GM21576 (cell line): ENCODE data around the gene LRP5.
"Not testable (repeated sequence)": the region's sequence is repeated elsewhere in the genome, so short reads cannot be mapped to it uniquely, and the experiment has no call there.

Source experiments
- ATAC-seq: cut with Tn5 transposase; IDR thresholded peaks from one replicate; pipeline ENCODE4 v1.9.1; 2021; ENCODE audit warnings: mild to moderate bottlenecking, moderate library complexity; ENCODE audit not compliant: unreplicated experiment

LRP5 gene

GRCh38 chr11:68437927-68438657 lies 125.7 kb downstream of the LRP5 start:
- no peak for ATAC-seq

- no peak for ATAC-seq
Observed at GRCh38 chr11:68438658-68439259, 126.4 kb downstream of the LRP5 start.

DNA sequence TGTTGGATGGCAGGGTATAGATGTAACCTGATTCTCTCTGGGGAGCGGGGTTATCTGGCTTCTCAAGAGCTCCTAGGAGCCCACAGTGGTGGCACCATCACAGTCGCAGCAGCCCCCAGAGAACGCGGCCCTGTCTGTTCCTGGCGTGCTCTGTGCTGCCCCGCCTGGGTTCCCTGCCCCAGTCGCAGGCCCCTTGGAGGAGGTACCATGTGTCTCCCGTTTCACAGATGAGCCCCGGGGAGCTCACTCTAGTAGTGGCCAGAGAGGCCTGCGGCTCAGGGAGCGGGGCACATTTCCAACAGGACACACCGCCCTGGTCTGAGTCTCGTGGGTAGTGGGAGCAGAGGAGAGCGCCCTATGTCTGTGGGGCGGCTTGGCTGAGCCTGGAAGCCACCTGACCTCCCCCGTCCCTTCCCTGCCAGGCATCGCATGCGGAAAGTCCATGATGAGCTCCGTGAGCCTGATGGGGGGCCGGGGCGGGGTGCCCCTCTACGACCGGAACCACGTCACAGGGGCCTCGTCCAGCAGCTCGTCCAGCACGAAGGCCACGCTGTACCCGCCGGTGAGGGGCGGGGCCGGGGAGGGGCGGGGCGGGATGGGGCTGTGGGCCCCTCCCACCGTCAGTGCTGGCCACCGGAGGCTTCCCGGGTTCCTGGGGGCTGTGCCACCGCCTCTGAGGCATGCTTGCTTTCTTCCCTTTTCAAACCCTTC lies 127.1 kb downstream of the LRP5 start:
- ATAC-seq = no peak

- ATAC-seq = no peak
Observed at GRCh38 chr11:68440224-68440623, 127.8 kb downstream of the LRP5 start.

- ATAC-seq = no peak
Observed at GRCh38 chr11:68441466-68442230, 129.3 kb downstream of the LRP5 start.

GRCh38 chr11:68442433-68442832 lies 130.0 kb downstream of the LRP5 start:
- no peak for ATAC-seq

- no peak for ATAC-seq
Observed at GRCh38 chr11:68444566-68444965, 132.2 kb downstream of the LRP5 start.

DNA sequence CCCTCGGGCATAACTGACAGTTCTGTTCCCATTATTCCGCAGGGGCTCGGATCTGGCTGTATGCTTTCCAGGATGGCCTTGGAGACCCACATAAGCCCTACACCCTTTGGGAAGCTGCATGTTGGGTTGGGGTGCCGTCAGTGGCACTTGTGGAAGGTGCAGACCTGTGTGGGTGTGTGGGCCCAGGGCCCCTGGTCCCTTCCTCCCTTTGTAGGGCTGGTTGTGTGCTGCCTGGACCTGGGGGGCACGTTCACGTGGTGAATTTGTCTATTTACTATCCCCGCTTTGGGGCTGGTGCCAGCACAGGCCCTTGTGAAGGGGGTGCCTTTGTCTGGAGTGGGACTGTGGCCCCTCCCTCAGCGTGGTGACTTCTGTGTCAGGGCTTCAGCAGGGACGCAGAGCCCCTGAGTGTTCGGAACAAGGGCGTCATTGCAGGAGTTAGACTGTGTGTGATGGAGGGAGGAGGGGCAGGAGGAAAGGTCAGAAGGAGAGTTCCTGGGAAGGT lies 133.2 kb downstream of the LRP5 start:
- ATAC-seq = no peak

GRCh38 chr11:68446046-68446725 lies 133.8 kb downstream of the LRP5 start:
- no peak for ATAC-seq

- no peak for ATAC-seq
Observed at GRCh38 chr11:68447015-68447801, 134.8 kb downstream of the LRP5 start.

DNA sequence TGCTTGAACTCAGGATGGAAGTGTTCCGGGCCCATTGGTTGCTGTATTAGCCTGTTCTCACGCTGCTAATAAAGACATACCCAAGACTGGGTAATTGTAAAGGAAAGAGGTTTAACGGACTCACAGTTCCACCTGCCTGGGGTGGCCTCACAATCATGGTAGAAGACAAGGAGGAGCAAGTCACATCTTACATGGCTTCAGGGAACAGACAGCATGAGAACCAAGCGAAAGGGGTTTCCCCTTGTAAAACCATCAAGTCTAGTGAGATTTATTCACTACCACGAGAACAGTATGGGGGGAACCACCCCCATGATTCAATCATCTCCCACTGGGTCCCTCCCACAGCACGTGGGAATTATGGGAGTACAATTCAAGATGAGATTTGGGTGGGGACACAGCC lies 135.5 kb downstream of the LRP5 start:
- ATAC-seq = not testable (repeated sequence)

GRCh38 chr11:68448604-68449011 lies 136.2 kb downstream of the LRP5 start:
- no peak for ATAC-seq

- ATAC-seq = no peak
Observed at GRCh38 chr11:68449951-68450350, 137.6 kb downstream of the LRP5 start.

DNA sequence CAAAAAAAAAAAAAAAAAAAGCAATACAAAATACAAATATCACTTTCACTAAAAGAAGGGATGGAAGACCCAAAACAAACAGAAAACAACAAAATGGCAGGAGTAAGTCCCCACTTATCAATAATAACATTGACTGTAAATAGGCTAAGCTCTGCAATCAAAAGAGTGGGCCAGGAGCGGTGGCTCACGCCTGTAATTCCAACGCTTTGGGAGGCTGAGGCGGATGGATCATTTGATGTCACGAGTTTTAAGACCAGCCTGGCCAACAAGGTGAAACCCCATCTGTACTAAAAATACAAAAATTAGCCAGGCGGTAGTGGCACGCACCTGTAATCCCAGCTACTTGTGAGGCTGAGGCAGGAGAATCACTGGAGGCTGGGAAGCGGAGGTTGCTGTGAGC lies 138.3 kb downstream of the LRP5 start:
- ATAC-seq = no peak

DNA sequence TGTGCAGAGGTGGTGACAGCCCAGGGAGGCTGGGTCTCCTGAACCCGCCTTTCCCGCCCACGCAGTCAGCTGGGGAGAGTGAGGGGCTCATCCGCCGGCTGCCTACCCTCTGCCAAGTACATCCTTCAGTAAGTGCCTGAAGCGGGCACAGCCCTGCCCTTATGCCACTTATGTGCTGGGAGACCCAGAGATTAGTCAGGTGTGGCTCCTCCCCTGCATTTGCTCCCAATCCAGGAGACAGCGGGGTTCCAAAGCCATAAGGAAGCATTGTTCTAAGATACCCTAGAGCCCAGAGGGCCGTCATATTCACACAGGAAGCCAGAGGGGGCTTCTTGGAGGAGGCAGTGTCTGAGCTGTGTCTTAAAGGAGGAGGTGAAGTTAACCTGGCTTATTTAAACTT lies 142.4 kb downstream of the LRP5 start:
- ATAC-seq = no peak

GRCh38 chr11:68455485-68455884 lies 143.1 kb downstream of the LRP5 start:
- no peak for ATAC-seq

DNA sequence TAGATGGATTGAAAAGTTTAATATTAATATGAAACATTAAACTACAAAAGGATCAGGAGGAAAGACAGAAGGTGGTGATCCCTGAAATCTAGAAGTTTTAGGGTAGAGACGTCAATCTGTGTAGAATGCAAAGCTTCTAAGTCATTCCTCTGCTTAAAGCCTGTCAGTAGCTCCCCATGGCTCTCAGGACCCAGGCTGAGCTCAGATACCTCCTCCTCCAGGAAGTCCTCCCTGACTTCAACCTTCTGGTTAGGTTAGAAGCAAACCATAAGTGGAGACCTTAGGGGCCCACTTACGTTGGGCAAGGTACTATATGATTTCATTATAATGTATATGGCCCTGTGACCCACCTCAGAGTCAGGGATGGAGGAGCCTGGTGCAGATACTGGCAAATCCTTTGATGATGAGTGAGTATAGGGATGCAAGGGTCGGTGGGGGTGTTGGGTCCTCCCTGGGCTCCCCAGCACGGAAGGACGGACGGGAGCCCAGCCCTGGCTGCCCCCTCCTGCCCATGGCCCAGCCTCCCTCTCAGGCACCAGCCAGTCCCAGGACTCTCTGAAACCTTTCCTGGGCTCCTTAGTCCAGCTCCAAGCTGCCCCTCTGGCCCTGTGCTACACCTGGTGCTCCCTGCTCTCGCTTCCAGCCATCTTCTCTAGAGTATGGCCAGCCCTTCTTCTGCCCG lies 145.0 kb downstream of the LRP5 start:
- no peak for ATAC-seq

GRCh38 chr11:68457898-68458249 lies 145.5 kb downstream of the LRP5 start:
- no peak for ATAC-seq

- not testable (repeated sequence) for ATAC-seq
Observed at GRCh38 chr11:68458340-68458739, 145.9 kb downstream of the LRP5 start.
